Vagina (tissue), 2 donors: ENCODE measurements around the gene GLT8D1. TPM values are rescaled to one million over a fixed set of nuclear protein-coding genes. Genes with fewer than 3 reads are reported as not detected.
A peak's percentile ranks its signal among the peaks of the same experiment; 100 is the strongest.

ENCODE experiments used
- DNase-seq, 2 donors: peaks; one replicate each; pipeline ENCODE4 v3.0.0-alpha.2; 2017; ENCODE audit errors: extremely low spot score in 2 of 2
- H3K27ac ChIP-seq: fragments of 200-600 bp; sonication (generic); one replicate; pipeline ENCODE4 v1.5.1; 2019
- H3K27me3 ChIP-seq: fragments of 200-600 bp; sonication (generic); one replicate; pipeline ENCODE4 v1.5.1; 2019
- H3K36me3 ChIP-seq, 2 donors: fragments of 200-600 bp; sonication (generic); one replicate each; pipeline ENCODE4 v1.5.1; 2017 to 2019
- H3K4me1 ChIP-seq: fragments of 200-600 bp; sonication (generic); one replicate; pipeline ENCODE4 v1.5.1; 2019
- H3K4me3 ChIP-seq, 2 donors: fragments of 200-600 bp; sonication (generic); 1 replicate in 1 of 2; 2 replicates in 1 of 2; pipeline ENCODE4 v1.5.1; 2016 to 2019
- H3K9me3 ChIP-seq: fragments of 200-600 bp; sonication (generic); one replicate; pipeline ENCODE4 v1.5.1; 2019
- POLR2A ChIP-seq, 2 donors: fragments of 450-650 bp; IDR thresholded peaks; one replicate each; pipeline ENCODE4 v1.6.1; 2017; ENCODE audit warnings: antibody characterized with exemption in 2 of 2, mild to moderate bottlenecking in 2 of 2, moderate library complexity in 2 of 2
- POLR2AphosphoS5 ChIP-seq, 2 donors: sonication (generic); formaldehyde crosslinking; IDR thresholded peaks; one replicate each; pipeline ENCODE4 v1.9.0; 2017; ENCODE audit warnings: antibody characterized with exemption in 2 of 2, mild to moderate bottlenecking in 2 of 2, low read depth in 1 of 2; ENCODE audit not compliant: insufficient read depth in 1 of 2
- intact Hi-C: fragments of 100-400 bp; cut with DNase I; formaldehyde crosslinking; loops from one replicate; pipeline ENCODE4 v1.15.1; 2023
- total RNA-seq: library from RNA; depleted of rRNA; stranded (reverse); fragments of >200 nt; gene quantifications from one replicate; pipeline ENCODE4 v1.2.3, GENCODE V29; 2016
- TF ChIP-seq, protein P1 (sequence below), 3 experiments: fragments of 450-650 bp in 2 of 3; fragments of 200-600 bp in 1 of 3; sonication (generic) in 1 of 3; IDR thresholded peaks; one replicate each; pipeline ENCODE4 v1.5.1; 2017 to 2019; ENCODE audit warnings: antibody characterized with exemption in 3 of 3, mild to moderate bottlenecking in 2 of 3, moderate library complexity in 2 of 3

GLT8D1 gene, protein sequence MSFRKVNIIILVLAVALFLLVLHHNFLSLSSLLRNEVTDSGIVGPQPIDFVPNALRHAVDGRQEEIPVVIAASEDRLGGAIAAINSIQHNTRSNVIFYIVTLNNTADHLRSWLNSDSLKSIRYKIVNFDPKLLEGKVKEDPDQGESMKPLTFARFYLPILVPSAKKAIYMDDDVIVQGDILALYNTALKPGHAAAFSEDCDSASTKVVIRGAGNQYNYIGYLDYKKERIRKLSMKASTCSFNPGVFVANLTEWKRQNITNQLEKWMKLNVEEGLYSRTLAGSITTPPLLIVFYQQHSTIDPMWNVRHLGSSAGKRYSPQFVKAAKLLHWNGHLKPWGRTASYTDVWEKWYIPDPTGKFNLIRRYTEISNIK
- total RNA-seq, result 29.7 TPM

DNA sequence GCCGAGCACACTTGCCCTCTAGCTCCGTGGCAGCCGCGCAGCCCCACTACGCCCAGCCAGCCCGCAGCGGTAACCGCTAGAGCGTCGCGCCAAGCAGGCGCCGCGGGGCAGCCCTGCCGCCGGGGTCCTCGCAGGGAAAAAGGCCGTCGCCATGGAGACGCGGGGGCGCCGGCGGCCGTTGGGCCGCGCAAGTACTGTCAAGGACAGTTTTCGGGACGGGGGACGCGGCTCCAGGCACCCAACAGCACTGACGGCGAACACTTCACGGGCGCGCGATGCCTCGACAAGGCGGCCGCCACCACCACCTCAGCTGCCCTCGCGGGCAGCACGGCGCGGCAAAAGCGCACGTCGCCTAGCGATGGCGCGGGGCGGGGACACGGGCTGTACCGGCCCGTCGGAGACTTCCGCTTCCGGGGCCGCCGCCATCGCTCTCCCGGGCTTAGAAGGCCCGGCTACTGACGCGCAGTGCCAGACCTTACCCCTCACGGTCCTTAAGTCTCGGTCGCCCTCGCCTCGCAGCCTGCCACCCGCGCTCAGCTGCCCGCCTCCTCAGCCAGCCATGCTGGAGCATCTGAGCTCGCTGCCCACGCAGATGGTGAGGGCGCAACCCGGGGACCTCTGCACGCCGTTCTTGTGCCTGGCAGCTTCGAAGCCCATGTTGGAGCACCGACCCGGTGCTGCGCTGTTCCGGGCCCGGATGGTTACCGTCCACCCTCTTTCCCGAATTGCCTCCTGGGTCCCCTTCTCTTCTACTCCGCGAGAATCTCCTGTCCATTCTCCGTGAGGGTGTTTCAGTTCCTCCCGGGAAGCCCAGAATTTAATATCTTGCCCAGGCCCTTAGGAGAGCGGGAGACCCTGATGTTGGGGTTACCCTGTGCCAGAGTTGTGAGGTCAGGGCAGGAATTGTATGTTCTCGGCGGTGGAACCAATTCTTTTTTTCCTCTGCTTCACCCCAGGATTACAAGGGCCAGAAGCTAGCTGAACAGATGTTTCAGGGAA is at the start of gene GLT8D1, which contains the start of gene SPCS1:
TSS of gene GLT8D1 (minus strand) at position 104 of the 999 bp plus-strand sequence. CDS start 5,331 bp downstream, outside the sequence.
TSS of gene SPCS1 (plus strand) at position 419 of the 999 bp plus-strand sequence. CDS start at position 560, 141 bp downstream.
- TF ChIP-seq, protein P1, sequence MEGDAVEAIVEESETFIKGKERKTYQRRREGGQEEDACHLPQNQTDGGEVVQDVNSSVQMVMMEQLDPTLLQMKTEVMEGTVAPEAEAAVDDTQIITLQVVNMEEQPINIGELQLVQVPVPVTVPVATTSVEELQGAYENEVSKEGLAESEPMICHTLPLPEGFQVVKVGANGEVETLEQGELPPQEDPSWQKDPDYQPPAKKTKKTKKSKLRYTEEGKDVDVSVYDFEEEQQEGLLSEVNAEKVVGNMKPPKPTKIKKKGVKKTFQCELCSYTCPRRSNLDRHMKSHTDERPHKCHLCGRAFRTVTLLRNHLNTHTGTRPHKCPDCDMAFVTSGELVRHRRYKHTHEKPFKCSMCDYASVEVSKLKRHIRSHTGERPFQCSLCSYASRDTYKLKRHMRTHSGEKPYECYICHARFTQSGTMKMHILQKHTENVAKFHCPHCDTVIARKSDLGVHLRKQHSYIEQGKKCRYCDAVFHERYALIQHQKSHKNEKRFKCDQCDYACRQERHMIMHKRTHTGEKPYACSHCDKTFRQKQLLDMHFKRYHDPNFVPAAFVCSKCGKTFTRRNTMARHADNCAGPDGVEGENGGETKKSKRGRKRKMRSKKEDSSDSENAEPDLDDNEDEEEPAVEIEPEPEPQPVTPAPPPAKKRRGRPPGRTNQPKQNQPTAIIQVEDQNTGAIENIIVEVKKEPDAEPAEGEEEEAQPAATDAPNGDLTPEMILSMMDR (IDR thresholded peaks at IDR 0.05), result no peak
- peak in 1 of 2 donors; percentile 41 for TF ChIP-seq POLR2A (IDR thresholded peaks at IDR 0.05)
- TF ChIP-seq POLR2AphosphoS5 (IDR thresholded peaks at IDR 0.05; ENCODE audit: insufficient read depth in 1 of 2, low read depth in 1 of 2), result peak; percentile 33 to 92
- peak within 1 kb of the TSS; percentile 92 to 98 for H3K4me3 ChIP-seq
- H3K27me3 ChIP-seq, result no peaks in the 10 kb centered on the region
- DNase-seq, result peak in 1 of 2 donors; percentile 85
- peak within 1 kb of the TSS; percentile 90 for H3K27ac ChIP-seq
- peaks cover 0 to 11% of the 10 kb centered on the region in 2 donors for H3K36me3 ChIP-seq
- H3K9me3 ChIP-seq, result no peaks in the 10 kb centered on the region
- H3K4me1 ChIP-seq, result peaks cover 54% of the 10 kb centered on the region
- intact Hi-C loops, result no loop called here

DNA sequence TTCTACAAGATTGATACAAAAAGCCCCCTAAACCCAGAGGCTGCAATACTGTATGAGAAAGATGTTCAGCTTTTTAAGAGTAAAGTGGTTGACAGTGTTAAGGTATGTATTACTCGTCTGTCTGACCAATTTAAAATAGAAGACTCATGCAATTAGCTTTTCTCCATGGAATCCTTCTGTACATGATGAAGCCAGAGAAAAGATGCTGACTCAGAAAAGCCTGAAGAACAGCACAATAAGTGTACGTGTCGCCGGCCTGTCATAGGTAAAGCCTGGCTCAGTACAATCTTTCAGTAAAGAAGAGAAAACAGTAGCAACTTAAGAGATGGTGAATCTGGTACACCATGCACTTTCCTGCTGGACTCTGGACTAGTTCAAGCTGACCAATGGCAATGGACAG is 48.8 kb upstream of the GLT8D1 start:
- peaks cover 0 to 62% of the 10 kb centered on the region in 2 donors for H3K36me3 ChIP-seq
- TF ChIP-seq, protein P1 (IDR thresholded peaks at IDR 0.05), result no peak
- TF ChIP-seq POLR2A (IDR thresholded peaks at IDR 0.05) (no peak), POLR2AphosphoS5 (IDR thresholded peaks at IDR 0.05; ENCODE audit: insufficient read depth in 1 of 2, low read depth in 1 of 2) (no peak)

DNA sequence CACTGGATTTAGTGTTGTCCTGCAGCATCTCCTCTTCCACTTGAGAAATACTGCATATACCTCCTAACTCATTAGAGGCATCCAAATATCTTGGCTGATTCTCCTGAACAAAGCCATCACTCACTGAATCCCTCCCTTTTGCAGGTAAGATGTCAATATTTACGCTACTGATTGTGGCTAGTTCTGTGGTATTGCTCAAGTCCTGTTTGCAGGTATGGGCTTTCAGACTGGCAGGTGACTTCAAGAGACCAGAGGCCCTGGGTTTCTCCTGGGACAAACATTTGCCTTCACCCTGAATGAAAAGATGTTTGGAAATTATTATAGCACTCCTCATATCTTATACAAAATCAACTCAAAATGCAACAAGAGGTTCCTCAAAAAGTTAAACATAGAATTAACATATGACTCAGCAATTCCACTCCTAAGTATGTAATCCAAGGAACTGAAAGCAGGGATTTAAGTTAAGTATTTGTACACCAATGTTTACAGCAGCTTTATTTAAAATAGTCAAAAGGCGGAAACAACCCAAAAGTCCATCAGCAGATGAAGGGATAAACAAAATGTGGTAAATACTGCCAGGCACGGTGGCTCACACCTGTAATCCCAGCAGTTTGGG is 46.6 kb upstream of the GLT8D1 start:
- H3K27me3 ChIP-seq, result no peaks in the 10 kb centered on the region
- TF ChIP-seq POLR2A (IDR thresholded peaks at IDR 0.05), result no peak
- TF ChIP-seq, protein P1 (IDR thresholded peaks at IDR 0.05), result no peak
- TF ChIP-seq POLR2AphosphoS5 (IDR thresholded peaks at IDR 0.05; ENCODE audit: insufficient read depth in 1 of 2, low read depth in 1 of 2), result no peak
- no peaks in the 10 kb centered on the region for H3K4me1 ChIP-seq
- intact Hi-C loops, result no loop called here
- H3K27ac ChIP-seq, result no peak overlapping the region
- H3K9me3 ChIP-seq, result no peaks in the 10 kb centered on the region
- H3K4me3 ChIP-seq, result no peak overlapping the region
- no peak for DNase-seq
- H3K36me3 ChIP-seq, result peaks cover 0 to 61% of the 10 kb centered on the region in 2 donors

More for the DNA sequence above, 48.8 kb upstream of the GLT8D1 start:
- Histone ChIP-seq H3K4me3 (no peak overlapping the region), H3K9me3 (no peaks in the 10 kb centered on the region), H3K4me1 (no peaks in the 10 kb centered on the region), H3K27ac (no peak overlapping the region), H3K27me3 (no peaks in the 10 kb centered on the region)
- intact Hi-C loops, result no loop called here
- DNase-seq, result no peak

DNA sequence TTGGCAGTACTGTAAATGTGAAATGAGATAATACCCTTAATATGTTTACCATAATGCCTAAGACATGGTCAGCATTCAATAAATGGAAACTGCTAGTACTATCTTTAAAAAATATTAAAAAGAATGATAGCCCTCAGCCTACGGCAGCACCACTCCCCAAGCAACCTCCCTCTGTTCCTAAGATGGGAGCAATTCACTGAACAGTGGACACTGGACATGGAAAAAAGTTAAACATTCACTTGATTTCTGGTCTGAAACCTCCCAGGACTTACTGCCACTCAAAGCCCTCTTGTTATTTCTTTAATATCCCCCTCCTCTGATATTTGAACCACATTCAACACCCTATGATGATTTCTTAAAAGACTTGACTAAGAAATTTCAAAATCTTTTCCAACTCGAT is 38.1 kb upstream of the GLT8D1 start:
- H3K27me3 ChIP-seq, result no peaks in the 10 kb centered on the region
- TF ChIP-seq POLR2A (IDR thresholded peaks at IDR 0.05) (no peak), POLR2AphosphoS5 (IDR thresholded peaks at IDR 0.05; ENCODE audit: insufficient read depth in 1 of 2, low read depth in 1 of 2) (no peak)
- TF ChIP-seq, protein P1 (IDR thresholded peaks at IDR 0.05), result no peak
- intact Hi-C loops, result loop anchor here (10.0 kb wide), 1 partner anchor 191 kb away; no protein-coding TSS in a partner anchor
- no peak overlapping the region for H3K27ac ChIP-seq
- H3K4me1 ChIP-seq, result no peaks in the 10 kb centered on the region
- no peak for DNase-seq
- H3K9me3 ChIP-seq, result no peaks in the 10 kb centered on the region
- H3K36me3 ChIP-seq, result peaks cover 0 to 85% of the 10 kb centered on the region in 2 donors
- no peak overlapping the region for H3K4me3 ChIP-seq
